GM21528 (cell line): ENCODE measurements around the gene CACNG7.

Experiments used
- ATAC-seq: cut with Tn5 transposase; IDR thresholded peaks from one replicate; pipeline ENCODE4 v1.9.1; 2021; ENCODE audit warnings: mild to moderate bottlenecking, moderate library complexity; ENCODE audit not compliant: unreplicated experiment, low FRiP score

The CACNG7 gene

DNA sequence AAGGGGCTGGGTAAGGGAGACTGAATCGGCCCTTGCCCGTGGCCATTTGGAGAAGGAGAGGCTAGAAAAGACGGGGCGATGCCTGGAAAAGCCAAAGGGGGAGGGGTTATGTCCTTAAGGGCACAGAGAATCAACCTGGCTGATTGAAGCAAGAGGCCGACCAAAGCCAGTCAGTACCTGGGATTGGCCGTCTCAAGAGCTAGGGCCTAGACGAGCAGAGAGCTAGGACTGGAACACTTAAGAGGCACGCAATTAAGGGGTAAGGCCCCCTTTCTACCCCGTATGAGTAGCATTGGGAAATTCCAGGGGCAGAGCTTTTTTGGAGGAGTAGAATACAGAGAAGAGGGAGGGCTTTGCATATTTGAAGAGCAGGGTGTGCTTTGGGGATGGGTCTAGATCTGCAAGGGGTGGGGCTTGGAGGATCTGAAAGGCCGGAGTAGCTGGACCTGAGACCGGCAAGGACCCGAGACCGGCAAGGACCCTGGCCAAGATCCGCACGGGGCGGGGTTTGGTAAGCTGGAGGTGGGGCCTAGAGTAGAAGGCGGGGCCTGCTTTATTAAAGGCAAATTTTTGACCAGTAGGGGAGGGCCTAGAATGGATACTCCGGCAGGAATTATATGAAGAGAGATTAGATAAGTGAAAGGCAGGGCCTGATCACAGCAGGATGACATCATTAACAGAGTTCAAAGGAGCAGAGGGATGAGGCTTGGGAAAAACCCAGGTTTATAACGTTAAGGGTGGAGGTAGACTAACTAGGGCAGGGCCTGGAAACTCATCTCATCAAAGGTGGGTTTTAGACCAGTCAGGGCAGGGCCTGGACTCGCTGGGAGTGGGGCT, 71.7 kb downstream of the CACNG7 start:
- no peak for ATAC-seq

GRCh38 chr19:53981376-53981951, 72.4 kb downstream of the CACNG7 start:
- ATAC-seq, result no peak

DNA sequence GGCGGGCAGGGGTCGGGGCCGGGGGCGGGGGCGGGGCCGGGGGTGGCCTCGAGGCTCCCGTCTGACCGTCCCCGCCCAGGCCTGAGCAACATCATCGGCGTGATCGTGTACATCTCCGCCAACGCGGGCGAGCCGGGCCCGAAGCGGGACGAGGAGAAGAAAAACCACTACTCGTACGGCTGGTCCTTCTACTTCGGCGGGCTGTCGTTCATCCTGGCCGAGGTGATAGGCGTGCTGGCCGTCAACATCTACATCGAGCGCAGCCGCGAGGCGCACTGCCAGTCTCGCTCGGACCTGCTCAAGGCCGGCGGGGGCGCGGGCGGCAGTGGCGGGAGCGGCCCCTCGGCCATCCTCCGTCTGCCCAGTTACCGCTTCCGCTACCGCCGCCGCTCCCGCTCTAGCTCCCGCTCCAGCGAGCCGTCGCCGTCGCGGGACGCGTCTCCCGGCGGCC, 72.9 kb downstream of the CACNG7 start:
- ATAC-seq, result no peak

- no peak for ATAC-seq
Observed at GRCh38 chr19:53982611-53983010, 73.5 kb downstream of the CACNG7 start.

DNA sequence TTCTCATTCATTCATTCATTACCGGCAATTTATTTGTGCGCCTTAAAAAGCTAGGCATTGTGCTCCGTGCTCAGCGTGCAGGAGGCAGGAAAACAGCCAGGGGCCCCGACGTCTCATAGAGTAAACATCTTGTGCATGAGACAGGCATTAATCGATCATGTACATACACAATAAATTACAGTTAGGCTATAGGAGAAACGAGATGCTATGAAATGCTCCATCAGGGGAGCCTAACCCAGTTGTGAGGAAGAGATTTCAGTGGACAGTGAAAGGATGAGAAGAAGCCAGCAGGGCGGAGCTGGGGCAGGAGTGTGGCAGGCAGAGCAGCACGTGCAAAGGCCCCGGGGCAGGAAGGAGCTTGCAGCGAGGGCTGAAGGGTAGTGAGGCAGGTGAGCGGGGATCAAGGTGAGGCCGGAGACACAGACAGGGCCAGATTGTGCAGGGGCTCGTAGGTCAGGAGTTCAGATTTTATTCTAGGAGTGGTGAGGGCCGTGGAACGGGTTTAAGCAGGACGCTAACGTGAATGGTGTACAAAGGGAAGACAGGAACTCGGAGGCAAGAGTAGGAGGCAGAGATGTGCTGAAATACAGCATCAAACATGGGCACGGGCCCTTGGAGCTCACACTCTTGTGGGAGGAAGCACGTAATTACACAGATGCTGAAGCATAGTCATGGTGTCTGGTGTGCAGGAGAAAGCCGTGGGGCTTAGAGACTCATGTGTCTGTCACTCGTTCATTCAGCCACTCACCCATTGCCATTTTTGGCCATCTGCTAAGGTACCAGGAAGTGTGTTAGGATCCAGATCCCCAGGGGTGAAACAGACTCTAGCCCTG, 74.6 kb downstream of the CACNG7 start:
- no peak for ATAC-seq

DNA sequence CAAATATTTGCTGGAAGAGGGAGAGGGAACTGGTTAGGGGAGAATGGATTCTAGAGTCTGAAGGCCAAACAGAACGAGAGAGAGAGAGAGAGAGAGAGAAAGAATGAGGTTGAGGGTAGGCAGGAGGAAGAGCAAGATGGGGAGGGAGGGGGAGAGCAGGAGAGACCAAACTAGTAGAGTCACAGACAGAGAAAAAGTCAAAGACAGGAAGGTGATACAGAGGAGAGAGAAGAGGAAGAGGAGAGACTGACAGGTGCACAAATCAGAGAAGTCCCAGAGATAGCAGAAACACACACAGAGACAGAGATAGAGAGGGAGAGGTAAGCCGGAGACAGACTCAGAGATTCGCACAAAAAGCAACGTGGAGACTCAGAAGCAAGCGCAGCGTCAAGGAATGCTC, 76.8 kb downstream of the CACNG7 start:
- ATAC-seq, result no peak

- ATAC-seq, result no peak
Observed at GRCh38 chr19:53988981-53989380, 79.9 kb downstream of the CACNG7 start.

- no peak for ATAC-seq
Observed at GRCh38 chr19:53989600-53990533, 80.8 kb downstream of the CACNG7 start.

GRCh38 chr19:53991224-53992113, 82.4 kb downstream of the CACNG7 start, which contains the start of gene CACNG6:
Gene CACNG6 (plus strand): TSS chr19:53991637. CDS start chr19:53992878, 1,241 bp downstream.
- no peak for ATAC-seq

DNA sequence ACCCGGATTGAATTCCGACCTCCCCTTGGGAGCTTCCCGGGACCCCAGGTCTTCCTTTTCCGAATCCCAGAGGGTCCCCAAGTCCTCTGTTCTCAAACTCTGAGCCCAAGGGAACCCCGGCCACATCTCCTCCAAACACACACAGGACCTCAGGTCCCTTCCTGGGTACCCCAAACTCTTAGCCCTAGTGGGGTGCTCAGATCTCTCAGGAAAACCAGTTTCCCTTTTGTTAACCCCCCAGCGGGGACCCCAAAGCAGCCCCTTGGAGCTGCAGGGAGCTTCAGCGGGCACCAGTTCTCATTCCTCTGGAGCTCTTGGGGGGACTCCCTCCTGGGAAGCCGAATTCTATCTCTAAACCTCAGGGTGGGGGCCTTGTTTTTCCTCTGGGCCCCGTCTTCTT, 83.1 kb downstream of the CACNG7 start:
- ATAC-seq, result no peak

DNA sequence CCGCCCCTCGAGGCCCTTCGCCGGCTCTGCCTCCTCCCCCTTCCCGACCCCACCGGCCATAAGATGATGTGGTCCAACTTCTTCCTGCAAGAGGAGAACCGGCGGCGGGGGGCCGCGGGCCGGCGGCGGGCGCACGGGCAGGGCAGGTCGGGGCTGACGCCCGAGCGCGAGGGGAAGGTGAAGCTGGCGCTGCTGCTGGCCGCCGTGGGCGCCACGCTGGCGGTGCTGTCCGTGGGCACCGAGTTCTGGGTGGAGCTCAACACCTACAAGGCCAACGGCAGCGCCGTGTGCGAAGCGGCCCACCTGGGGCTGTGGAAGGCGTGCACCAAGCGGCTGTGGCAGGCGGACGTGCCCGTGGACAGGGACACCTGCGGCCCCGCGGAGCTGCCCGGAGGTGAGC, 83.7 kb downstream of the CACNG7 start:
- no peak for ATAC-seq

- ATAC-seq, result no peak
Observed at GRCh38 chr19:53993448-53993847, 84.4 kb downstream of the CACNG7 start.
